Esophagus muscularis mucosa (tissue), 3 donors: ENCODE data around the gene RNF14.

Experiments
- EP300 ChIP-seq: sonication (generic); formaldehyde crosslinking; IDR thresholded peaks from one replicate; pipeline ENCODE4 v1.6.1; 2017; ENCODE audit warnings: antibody characterized with exemption
- TF ChIP-seq, protein P1 (sequence below), 3 experiments: fragments of 200-600 bp in 2 of 3; fragments of 450-650 bp in 1 of 3; sonication (generic) in 2 of 3; IDR thresholded peaks; one replicate each; pipeline ENCODE4 v1.5.1; 2017 to 2019; ENCODE audit warnings: antibody characterized with exemption in 3 of 3, mild to moderate bottlenecking in 2 of 3, moderate library complexity in 1 of 3

DNA sequence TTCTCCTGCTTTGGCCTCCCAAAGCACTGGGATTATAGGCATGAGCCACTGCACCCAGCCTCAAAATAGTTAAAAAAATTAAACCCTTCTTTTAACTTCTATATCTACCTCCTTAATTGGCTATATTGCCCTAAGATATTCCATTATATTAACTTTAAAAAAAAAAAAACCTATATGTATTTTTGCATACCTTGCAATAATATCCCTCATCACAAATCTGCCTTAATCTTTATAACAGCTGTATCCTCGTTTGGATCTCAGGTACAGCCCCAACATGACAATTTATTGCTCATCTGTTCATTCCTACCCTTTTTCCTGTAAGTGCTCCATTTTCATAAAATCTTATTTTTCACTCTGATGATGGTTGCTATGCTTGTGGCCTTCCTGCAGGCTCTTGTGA lies 31.3 kb downstream of the RNF14 start:
- TF ChIP-seq, protein P1, sequence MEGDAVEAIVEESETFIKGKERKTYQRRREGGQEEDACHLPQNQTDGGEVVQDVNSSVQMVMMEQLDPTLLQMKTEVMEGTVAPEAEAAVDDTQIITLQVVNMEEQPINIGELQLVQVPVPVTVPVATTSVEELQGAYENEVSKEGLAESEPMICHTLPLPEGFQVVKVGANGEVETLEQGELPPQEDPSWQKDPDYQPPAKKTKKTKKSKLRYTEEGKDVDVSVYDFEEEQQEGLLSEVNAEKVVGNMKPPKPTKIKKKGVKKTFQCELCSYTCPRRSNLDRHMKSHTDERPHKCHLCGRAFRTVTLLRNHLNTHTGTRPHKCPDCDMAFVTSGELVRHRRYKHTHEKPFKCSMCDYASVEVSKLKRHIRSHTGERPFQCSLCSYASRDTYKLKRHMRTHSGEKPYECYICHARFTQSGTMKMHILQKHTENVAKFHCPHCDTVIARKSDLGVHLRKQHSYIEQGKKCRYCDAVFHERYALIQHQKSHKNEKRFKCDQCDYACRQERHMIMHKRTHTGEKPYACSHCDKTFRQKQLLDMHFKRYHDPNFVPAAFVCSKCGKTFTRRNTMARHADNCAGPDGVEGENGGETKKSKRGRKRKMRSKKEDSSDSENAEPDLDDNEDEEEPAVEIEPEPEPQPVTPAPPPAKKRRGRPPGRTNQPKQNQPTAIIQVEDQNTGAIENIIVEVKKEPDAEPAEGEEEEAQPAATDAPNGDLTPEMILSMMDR (IDR thresholded peaks at IDR 0.05) = no peak
- TF ChIP-seq EP300 = no peak
